HepG2 (cell line): Measurements from ENCODE around the gene SCRT2. TPM values are rescaled to one million over a fixed set of nuclear protein-coding genes. Genes with fewer than 3 reads are reported as not detected.

Experiments
- ARID3A ChIP-seq: IDR thresholded peaks from 2 replicates; pipeline ENCODE4 v1.6.1; 2012; ENCODE audit warnings: low read depth, low read length, improper control_type of control experiment
- CREB1 ChIP-seq, 2 experiments: fragments of 450-650 bp in 1 of 2; IDR thresholded peaks; 2 replicates each; pipeline ENCODE4 v1.6.1; 2016 to 2017; ENCODE audit warnings: control low read depth in 1 of 2, mild to moderate bottlenecking in 1 of 2, missing compliant biosample characterization in 1 of 2, missing genetic modification characterization in 1 of 2
- GTF3A ChIP-seq: sonication (generic); formaldehyde crosslinking; conservative IDR thresholded peaks from 2 replicates; pipeline ENCODE4 v1.4.0; 2020; ENCODE audit warnings: mild to moderate bottlenecking, missing genetic modification reagents
- HDAC6 ChIP-seq: fragments of 200-600 bp; sonication (generic); IDR thresholded peaks from 2 replicates; pipeline ENCODE4 v1.7.0; 2017; ENCODE audit warnings: mild to moderate bottlenecking, antibody characterized with exemption, low read length, low read depth
- HNRNPUL1 ChIP-seq: fragments of 200-400 bp; formaldehyde crosslinking; IDR thresholded peaks from 2 replicates; pipeline ENCODE4 v1.6.1; 2017; ENCODE audit warnings: low read depth, mild to moderate bottlenecking, low read length, moderate library complexity
- KDM5A ChIP-seq: fragments of 200-600 bp; sonication (generic); IDR thresholded peaks from 2 replicates; pipeline ENCODE4 v1.7.0; 2018; ENCODE audit warnings: antibody characterized with exemption, mild to moderate bottlenecking, low read length, borderline replicate concordance
- MEIS2 ChIP-seq: sonication (generic); formaldehyde crosslinking; IDR thresholded peaks from 2 replicates; pipeline ENCODE4 v1.9.0; 2021; ENCODE audit warnings: mild to moderate bottlenecking, missing genetic modification reagents
- MXD4 ChIP-seq: IDR thresholded peaks from 2 replicates; pipeline ENCODE4 v1.6.1; 2016; ENCODE audit warnings: mild to moderate bottlenecking, missing biosample characterization, missing genetic modification reagents
- NFKBIZ ChIP-seq: IDR thresholded peaks from 2 replicates; pipeline ENCODE4 v1.6.1; 2018; ENCODE audit warnings: missing genetic modification reagents, missing compliant biosample characterization
- NFYB ChIP-seq: sonication (generic); formaldehyde crosslinking; IDR thresholded peaks from 2 replicates; pipeline ENCODE4 v1.4.0; 2020; ENCODE audit warnings: missing genetic modification reagents
- PLRG1 ChIP-seq: fragments of 450-650 bp; conservative IDR thresholded peaks from 2 replicates; pipeline ENCODE4 v1.6.1; 2016
- RAD21 ChIP-seq: fragments of 450-650 bp; formaldehyde crosslinking; IDR thresholded peaks from 2 replicates; pipeline ENCODE4 v1.5.0; 2020; ENCODE audit warnings: mild to moderate bottlenecking
- RBM39 ChIP-seq: fragments of 200-400 bp; formaldehyde crosslinking; IDR thresholded peaks from one replicate; pipeline ENCODE4 v1.6.1; 2018; ENCODE audit warnings: antibody characterized with exemption, mild to moderate bottlenecking, low read depth, low read length; ENCODE audit not compliant: poor library complexity, severe bottlenecking
- SIN3B ChIP-seq: fragments of 150-350 bp; IDR thresholded peaks from 2 replicates; pipeline ENCODE4 v1.6.1; 2014; ENCODE audit warnings: low read length
- SNRNP70 ChIP-seq: fragments of 200-400 bp; formaldehyde crosslinking; IDR thresholded peaks from 2 replicates; pipeline ENCODE4 v1.6.1; 2017; ENCODE audit warnings: mild to moderate bottlenecking, low read depth, low read length, moderate library complexity
- ZBTB21 ChIP-seq: sonication (generic); formaldehyde crosslinking; IDR thresholded peaks from 2 replicates; pipeline ENCODE4 v1.4.0; 2020; ENCODE audit warnings: missing genetic modification reagents
- ZEB1 ChIP-seq: IDR thresholded peaks from 2 replicates; pipeline ENCODE4 v1.6.1; 2012; ENCODE audit warnings: mild to moderate bottlenecking, low read depth, inconsistent platforms; ENCODE audit not compliant: insufficient replicate concordance
- ZKSCAN1 ChIP-seq: fragments of 150-350 bp; IDR thresholded peaks from 2 replicates; pipeline ENCODE4 v1.6.1; 2014; ENCODE audit warnings: low read length
- ZNF205 ChIP-seq: IDR thresholded peaks from 2 replicates; pipeline ENCODE4 v1.6.1; 2018; ENCODE audit warnings: missing biosample characterization, missing genetic modification reagents
- ZNF292 ChIP-seq: sonication (generic); formaldehyde crosslinking; IDR thresholded peaks from 2 replicates; pipeline ENCODE4 v1.8.1; 2022; ENCODE audit warnings: mild to moderate bottlenecking, low read depth, missing genetic modification reagents, borderline replicate concordance
- ZNF333 ChIP-seq: sonication (generic); formaldehyde crosslinking; IDR thresholded peaks from 2 replicates; pipeline ENCODE4 v1.4.0; 2020; ENCODE audit warnings: mild to moderate bottlenecking, missing genetic modification reagents, borderline replicate concordance
- ZNF343 ChIP-seq: sonication (generic); formaldehyde crosslinking; IDR thresholded peaks from 2 replicates; pipeline ENCODE4 v1.4.0; 2020; ENCODE audit warnings: mild to moderate bottlenecking, missing genetic modification reagents
- ZNF605 ChIP-seq: sonication (generic); formaldehyde crosslinking; IDR thresholded peaks from 2 replicates; pipeline ENCODE4 v1.8.0; 2022; ENCODE audit warnings: mild to moderate bottlenecking, missing genetic modification reagents
- ZNF629 ChIP-seq: sonication (generic); formaldehyde crosslinking; conservative IDR thresholded peaks from 2 replicates; pipeline ENCODE4 v1.5.0; 2020; ENCODE audit warnings: missing genetic modification reagents
- ZNF660 ChIP-seq: sonication (generic); formaldehyde crosslinking; IDR thresholded peaks from 2 replicates; pipeline ENCODE4 v1.5.1; 2020; ENCODE audit warnings: mild to moderate bottlenecking, low read depth, missing genetic modification reagents, borderline replicate concordance
- ZNF776 ChIP-seq: sonication (generic); formaldehyde crosslinking; IDR thresholded peaks from 2 replicates; pipeline ENCODE4 v1.4.0; 2020; ENCODE audit warnings: mild to moderate bottlenecking, missing genetic modification reagents
- ZSCAN22 ChIP-seq: sonication (generic); formaldehyde crosslinking; IDR thresholded peaks from 2 replicates; pipeline ENCODE4 v1.4.0; 2020; ENCODE audit warnings: mild to moderate bottlenecking, missing genetic modification reagents
- polyA plus RNA-seq, 8 experiments: library from polyadenylated mRNA; depleted of rRNA in 3 of 8; stranded (reverse) in 7 of 8; unstranded in 1 of 8; fragments of >200 nt; fragmentation: Illumina TruSeq in 4 of 8; extraction: Trizol in 4 of 8; gene quantifications; 2 replicates each; pipeline versions ENCODE4 v1.2.1 to v1.2.3, GENCODE V29; 2011 to 2016; ENCODE audit warnings: low read depth in 4 of 8, missing spikeins in 1 of 8, mixed read lengths in 1 of 8; ENCODE audit not compliant: insufficient read depth in 1 of 8
- total RNA-seq, 5 experiments: library from RNA; depleted of rRNA; stranded (reverse); fragments of >200 nt; fragmentation: Illumina TruSeq; extraction: Trizol; gene quantifications; 2 replicates each; pipeline ENCODE4 v1.2.3, GENCODE V29; 2016; ENCODE audit warnings: low read depth in 1 of 5
- TF ChIP-seq, protein P1 (sequence below): sonication (generic); formaldehyde crosslinking; IDR thresholded peaks from 2 replicates; pipeline ENCODE4 v1.8.0; 2022; ENCODE audit warnings: mild to moderate bottlenecking, missing genetic modification reagents, borderline replicate concordance

SCRT2 gene
- total and polyA plus RNA-seq, 2 of the 13 experiments (the other 11 are each of a cell fraction or from before 2014, with no cell fraction given): not detected

- TF ChIP-seq ZNF605 (CRISPR knock-in tag) (no peak), PLRG1 (no peak), CREB1 (IDR thresholded peaks at IDR 0.05) (no peak), CREB1 (CRISPR knock-in tag; IDR thresholded peaks at IDR 0.05) (no peak), ZNF629 (CRISPR knock-in tag) (no peak), KDM5A (no peak), MEIS2 (CRISPR knock-in tag) (no peak), ZEB1 (no peak), MXD4 (CRISPR knock-in tag) (0 out of 2 replicates have a peak, but pooled peaks have one; percentile 23), ZNF292 (CRISPR knock-in tag) (peak; percentile 48; the same call in 1 of the 2 replicates), ZSCAN22 (no peak), ZBTB21 (CRISPR knock-in tag) (no peak), RAD21 (CRISPR knock-in tag) (0 out of 2 replicates have a peak, but pooled peaks have one; percentile 13), GTF3A (CRISPR knock-in tag) (no peak), HDAC6 (no peak), SIN3B (no peak), NFKBIZ (CRISPR knock-in tag) (no peak), HNRNPUL1 (no peak), ZNF343 (CRISPR knock-in tag) (0 out of 2 replicates have a peak, but pooled peaks have one; percentile 37), RBM39 (no peak), NFYB (CRISPR knock-in tag) (no peak), ZNF660 (CRISPR knock-in tag) (no peak), ZNF205 (no peak), SNRNP70 (no peak), ZNF776 (CRISPR knock-in tag) (no peak), ZNF333 (CRISPR knock-in tag) (no peak), ARID3A (no peak), ZKSCAN1 (no peak)
- TF ChIP-seq, protein P1, sequence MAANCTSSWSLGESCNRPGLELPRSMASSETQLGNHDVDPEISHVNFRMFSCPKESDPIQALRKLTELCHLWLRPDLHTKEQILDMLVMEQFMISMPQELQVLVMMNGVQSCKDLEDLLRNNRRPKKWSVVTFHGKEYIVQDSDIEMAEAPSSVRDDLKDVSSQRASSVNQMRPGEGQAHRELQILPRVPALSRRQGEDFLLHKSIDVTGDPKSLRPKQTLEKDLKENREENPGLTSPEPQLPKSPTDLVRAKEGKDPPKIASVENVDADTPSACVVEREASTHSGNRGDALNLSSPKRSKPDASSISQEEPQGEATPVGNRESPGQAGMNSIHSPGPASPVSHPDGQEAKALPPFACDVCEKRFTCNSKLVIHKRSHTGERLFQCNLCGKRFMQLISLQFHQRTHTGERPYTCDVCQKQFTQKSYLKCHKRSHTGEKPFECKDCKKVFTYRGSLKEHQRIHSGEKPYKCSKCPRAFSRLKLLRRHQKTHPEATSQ (CRISPR knock-in tag): no peak
Observed at GRCh38 chr20:651713-652614, 23.6 kb downstream of the SCRT2 start (continued).
